ENCODE measurements around the gene HES7. TPM values are rescaled to one million over a fixed set of nuclear protein-coding genes. Genes with fewer than 3 reads are reported as not detected.

HES7 gene
- polyA plus RNA-seq, 1 of the 3 experiments (the other 2 are of a cell fraction), result 1.2 TPM

DNA sequence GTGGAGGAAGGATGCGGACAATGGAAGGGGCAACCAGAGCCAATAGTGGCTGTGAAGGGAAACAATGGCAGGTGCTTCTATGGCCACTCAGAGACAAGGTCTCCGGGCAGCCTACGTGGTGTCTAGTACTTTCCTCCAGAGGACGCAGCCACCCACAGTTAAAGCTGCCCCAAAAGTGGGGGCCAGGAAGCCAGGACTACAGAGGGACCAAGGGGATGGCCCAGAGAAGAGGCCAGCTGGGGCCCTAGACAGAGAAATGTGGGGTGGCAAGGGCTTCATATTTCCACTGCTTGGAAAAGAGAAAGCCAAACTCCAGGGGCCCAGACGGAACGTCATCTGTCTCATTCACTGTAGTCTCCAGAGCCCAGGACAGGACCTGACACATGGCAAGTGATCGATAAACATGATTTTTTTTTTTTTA, 29.1 kb upstream of the HES7 start:
- WGBS (ENCODE audit: low lambda C conversion rate), result 94% methylated on average over 7 of the region's 7 CpGs
- Histone ChIP-seq H3K9me3 (no peaks in the 10 kb centered on the region), H3F3A (replicated peaks; ENCODE audit: insufficient read depth) (peaks cover 25% of the 10 kb centered on the region), H3K4me3 (ENCODE audit: low read depth in 2 of 2, low read length in 1 of 2) (no peak overlapping the region), H3K9ac (peak overlapping the region; percentile 98), H3K79me2 (ENCODE audit: insufficient read depth) (peaks cover 26% of the 10 kb centered on the region), H4K20me1 (ENCODE audit: insufficient read depth) (peaks cover 9% of the 10 kb centered on the region; the same call in 1 of the 2 replicates), H3K4me1 (ENCODE audit: control insufficient read depth in 1 of 2, insufficient read depth in 2 of 2, low read depth in 1 of 2, low read length in 1 of 2) (peaks cover 36 to 47% of the 10 kb centered on the region in 2 experiments; a peak in 3 of 4 replicates), H3K4me2 (peak overlapping the region; percentile 95), H3K27ac (ENCODE audit: low read depth in 2 of 2, low read length in 1 of 2) (peak overlapping the region; percentile 85 to 95), H2AFZ (ENCODE audit: low read depth) (no peak overlapping the region), H3K27me3 (ENCODE audit: insufficient read depth) (no peaks in the 10 kb centered on the region), H3K36me3 (replicated peaks in 1 of 2; ENCODE audit: control insufficient read depth in 1 of 2, insufficient read depth in 2 of 2, low read length in 1 of 2) (peaks cover 7 to 19% of the 10 kb centered on the region in 2 experiments), H3K9me2 (no peaks in the 10 kb centered on the region)
- TF ChIP-seq, protein P1, sequence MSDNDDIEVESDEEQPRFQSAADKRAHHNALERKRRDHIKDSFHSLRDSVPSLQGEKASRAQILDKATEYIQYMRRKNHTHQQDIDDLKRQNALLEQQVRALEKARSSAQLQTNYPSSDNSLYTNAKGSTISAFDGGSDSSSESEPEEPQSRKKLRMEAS (IDR thresholded peaks at IDR 0.05; ENCODE audit: low read depth), result no peak
- TF ChIP-seq YY1 (IDR thresholded peaks at IDR 0.05; ENCODE audit: low read depth) (no peak), TCF12 (IDR thresholded peaks at IDR 0.05) (no peak)
- DNase-seq, result no peak
- ChIA-PET CTCF (interaction anchor here (1.2 to 1.3 kb wide), 2 partner anchors 15 to 79 kb away, joined by 3 to 4 read pairs; no protein-coding TSS in a partner anchor), POLR2A (no interaction called here)

DNA sequence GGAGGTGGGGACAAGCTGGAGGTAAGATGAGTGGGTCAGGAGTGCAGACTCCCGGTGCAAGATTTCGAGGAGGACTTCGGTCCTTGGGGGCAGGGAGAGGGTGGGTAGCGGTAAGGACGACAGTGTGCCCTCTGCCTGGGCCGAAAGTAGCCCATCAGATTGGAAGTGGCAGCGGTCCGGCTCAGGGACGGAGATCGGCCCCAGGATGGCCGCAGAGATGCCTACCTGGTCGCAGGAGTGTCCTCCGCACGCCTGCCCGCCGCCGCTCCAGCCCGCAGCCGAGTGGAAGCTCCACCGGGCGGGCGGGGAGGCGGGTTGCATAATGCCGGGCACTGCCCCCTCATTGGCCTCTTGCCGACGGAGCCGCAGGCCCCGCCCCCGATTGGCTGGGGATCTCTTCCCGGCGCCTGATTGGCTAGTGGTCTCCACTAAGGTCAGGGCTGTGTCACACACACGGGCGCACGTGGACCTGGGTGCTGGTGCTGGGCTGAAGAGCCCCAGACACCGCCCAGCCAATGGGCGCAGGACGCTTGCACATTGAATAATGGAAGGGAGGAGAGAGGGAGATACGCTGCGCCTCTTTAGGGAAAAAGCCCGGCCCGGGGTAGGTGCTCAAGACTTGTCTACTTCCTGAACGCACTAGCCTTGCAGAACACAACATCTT, 28.3 kb upstream of the HES7 start, which contains the start of gene PER1:
PER1 (minus strand) TSS at position 293 of the 664 bp plus-strand sequence. CDS start 1,698 bp downstream, outside the sequence.
- H3K4me3 ChIP-seq (ENCODE audit: low read depth in 2 of 2, low read length in 1 of 2), result peak within 1 kb of the TSS; percentile 77 to 80
- TF ChIP-seq, protein P2, sequence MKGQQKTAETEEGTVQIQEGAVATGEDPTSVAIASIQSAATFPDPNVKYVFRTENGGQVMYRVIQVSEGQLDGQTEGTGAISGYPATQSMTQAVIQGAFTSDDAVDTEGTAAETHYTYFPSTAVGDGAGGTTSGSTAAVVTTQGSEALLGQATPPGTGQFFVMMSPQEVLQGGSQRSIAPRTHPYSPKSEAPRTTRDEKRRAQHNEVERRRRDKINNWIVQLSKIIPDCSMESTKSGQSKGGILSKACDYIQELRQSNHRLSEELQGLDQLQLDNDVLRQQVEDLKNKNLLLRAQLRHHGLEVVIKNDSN (IDR thresholded peaks at IDR 0.05; ENCODE audit: borderline replicate concordance, low read depth), result peak; percentile 29; the same call in 1 of the 2 replicates
- TF ChIP-seq POLR2AphosphoS5 (IDR thresholded peaks at IDR 0.05; ENCODE audit: low read depth, low read length), result peak; percentile 76
- TF ChIP-seq NFIC (IDR thresholded peaks at IDR 0.05; ENCODE audit: borderline replicate concordance), result peak; percentile 76; the same call in 1 of the 2 replicates
- peak; percentile 71; the same call in 1 of the 2 replicates for TF ChIP-seq TAF1 (IDR thresholded peaks at IDR 0.05; ENCODE audit: borderline replicate concordance, low read depth, low read length)
- TF ChIP-seq MXI1 (IDR thresholded peaks at IDR 0.05; ENCODE audit: low read depth, low read length), result peak; percentile 99
- TF ChIP-seq RFX5 (IDR thresholded peaks at IDR 0.05; ENCODE audit: low read length), result peak; percentile 86
- TF ChIP-seq, protein P3, sequence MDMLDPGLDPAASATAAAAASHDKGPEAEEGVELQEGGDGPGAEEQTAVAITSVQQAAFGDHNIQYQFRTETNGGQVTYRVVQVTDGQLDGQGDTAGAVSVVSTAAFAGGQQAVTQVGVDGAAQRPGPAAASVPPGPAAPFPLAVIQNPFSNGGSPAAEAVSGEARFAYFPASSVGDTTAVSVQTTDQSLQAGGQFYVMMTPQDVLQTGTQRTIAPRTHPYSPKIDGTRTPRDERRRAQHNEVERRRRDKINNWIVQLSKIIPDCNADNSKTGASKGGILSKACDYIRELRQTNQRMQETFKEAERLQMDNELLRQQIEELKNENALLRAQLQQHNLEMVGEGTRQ (IDR thresholded peaks at IDR 0.05; ENCODE audit: borderline replicate concordance, low read depth, low read length), result no peak
- TF ChIP-seq, protein P1 (IDR thresholded peaks at IDR 0.05; ENCODE audit: low read depth), result peak; percentile 99
- no peak for TF ChIP-seq JUND (IDR thresholded peaks at IDR 0.05)
- TF ChIP-seq SIN3A (IDR thresholded peaks at IDR 0.05; ENCODE audit: borderline replicate concordance, low read depth, low read length), result peak; percentile 14; the same call in 1 of the 2 replicates
- no peak; the same call in 1 of the 2 replicates for TF ChIP-seq RXRA (IDR thresholded peaks at IDR 0.05; ENCODE audit: borderline replicate concordance, low read depth)
- TF ChIP-seq, protein P4, sequence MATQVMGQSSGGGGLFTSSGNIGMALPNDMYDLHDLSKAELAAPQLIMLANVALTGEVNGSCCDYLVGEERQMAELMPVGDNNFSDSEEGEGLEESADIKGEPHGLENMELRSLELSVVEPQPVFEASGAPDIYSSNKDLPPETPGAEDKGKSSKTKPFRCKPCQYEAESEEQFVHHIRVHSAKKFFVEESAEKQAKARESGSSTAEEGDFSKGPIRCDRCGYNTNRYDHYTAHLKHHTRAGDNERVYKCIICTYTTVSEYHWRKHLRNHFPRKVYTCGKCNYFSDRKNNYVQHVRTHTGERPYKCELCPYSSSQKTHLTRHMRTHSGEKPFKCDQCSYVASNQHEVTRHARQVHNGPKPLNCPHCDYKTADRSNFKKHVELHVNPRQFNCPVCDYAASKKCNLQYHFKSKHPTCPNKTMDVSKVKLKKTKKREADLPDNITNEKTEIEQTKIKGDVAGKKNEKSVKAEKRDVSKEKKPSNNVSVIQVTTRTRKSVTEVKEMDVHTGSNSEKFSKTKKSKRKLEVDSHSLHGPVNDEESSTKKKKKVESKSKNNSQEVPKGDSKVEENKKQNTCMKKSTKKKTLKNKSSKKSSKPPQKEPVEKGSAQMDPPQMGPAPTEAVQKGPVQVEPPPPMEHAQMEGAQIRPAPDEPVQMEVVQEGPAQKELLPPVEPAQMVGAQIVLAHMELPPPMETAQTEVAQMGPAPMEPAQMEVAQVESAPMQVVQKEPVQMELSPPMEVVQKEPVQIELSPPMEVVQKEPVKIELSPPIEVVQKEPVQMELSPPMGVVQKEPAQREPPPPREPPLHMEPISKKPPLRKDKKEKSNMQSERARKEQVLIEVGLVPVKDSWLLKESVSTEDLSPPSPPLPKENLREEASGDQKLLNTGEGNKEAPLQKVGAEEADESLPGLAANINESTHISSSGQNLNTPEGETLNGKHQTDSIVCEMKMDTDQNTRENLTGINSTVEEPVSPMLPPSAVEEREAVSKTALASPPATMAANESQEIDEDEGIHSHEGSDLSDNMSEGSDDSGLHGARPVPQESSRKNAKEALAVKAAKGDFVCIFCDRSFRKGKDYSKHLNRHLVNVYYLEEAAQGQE (IDR thresholded peaks at IDR 0.05; ENCODE audit: low read depth, low read length), result peak; percentile 43; the same call in 1 of the 2 replicates
- 16% methylated on average over 16 of the region's 42 CpGs for WGBS (ENCODE audit: low lambda C conversion rate)
- H3F3A ChIP-seq (replicated peaks; ENCODE audit: insufficient read depth), result peaks cover 21% of the 10 kb centered on the region
- peaks cover 9% of the 10 kb centered on the region; the same call in 1 of the 2 replicates for H4K20me1 ChIP-seq (ENCODE audit: insufficient read depth)
- H3K27ac ChIP-seq (ENCODE audit: low read depth in 2 of 2, low read length in 1 of 2), result peak within 1 kb of the TSS; percentile 85 to 95
- peak within 1 kb of the TSS; percentile 98 for H3K9ac ChIP-seq
- DNase-seq, result peak; percentile 94
- no peaks in the 10 kb centered on the region for H3K9me3 ChIP-seq
- POLR2A ChIA-PET, result interaction anchor here (0.8 to 2.5 kb wide), 3 partner anchors 13 to 37 kb away, joined by 3 to 19 read pairs (median 3); no protein-coding TSS in a partner anchor
- no peaks in the 10 kb centered on the region for H3K9me2 ChIP-seq
- H2AFZ ChIP-seq (ENCODE audit: low read depth), result no peak within 1 kb of the TSS
- peak within 1 kb of the TSS; percentile 95 for H3K4me2 ChIP-seq
- H3K27me3 ChIP-seq (ENCODE audit: insufficient read depth), result no peaks in the 10 kb centered on the region
- peaks cover 4 to 27% of the 10 kb centered on the region in 2 experiments for H3K36me3 ChIP-seq (replicated peaks in 1 of 2; ENCODE audit: control insufficient read depth in 1 of 2, insufficient read depth in 2 of 2, low read length in 1 of 2)
- CTCF ChIA-PET, result interaction anchor here (1.0 to 3.1 kb wide), 6 partner anchors 12 to 33 kb away, joined by 3 to 15 read pairs (median 4); partner anchors contain the start of genes ALOXE3 and HES7
- H3K4me1 ChIP-seq (ENCODE audit: control insufficient read depth in 1 of 2, insufficient read depth in 2 of 2, low read depth in 1 of 2, low read length in 1 of 2), result peaks cover 36 to 47% of the 10 kb centered on the region in 2 experiments; a peak in 3 of 4 replicates
- H3K79me2 ChIP-seq (ENCODE audit: insufficient read depth), result peaks cover 26% of the 10 kb centered on the region

All from SK-N-SH (cell line).